Adrenal gland (tissue), 12 donors: ENCODE data around the gene OPCML. TPM values are rescaled to one million over a fixed set of nuclear protein-coding genes. Genes with fewer than 3 reads are reported as not detected.

ENCODE experiments used
- DNase-seq, 7 donors: peaks; one replicate each; pipeline ENCODE4 v3.0.0-alpha.2; 2019 to 2020
- H3K27ac ChIP-seq, 5 donors: fragments of 200-600 bp; sonication (generic) in 4 of 5; 1 replicate in 3 of 5; 2 replicates in 2 of 5; pipeline versions ENCODE4 v1.5.1 to v1.8.0; 2016 to 2020; ENCODE audit warnings: mild to moderate bottlenecking in 1 of 5
- H3K27me3 ChIP-seq: fragments of 200-600 bp; 2 replicates; pipeline ENCODE4 v1.8.0; 2021
- H3K36me3 ChIP-seq, 2 donors: fragments of 200-600 bp; replicated peaks in 1 of 2; 1 replicate in 1 of 2; 2 replicates in 1 of 2; pipeline versions ENCODE4 v1.5.1 to v1.8.0; 2018 to 2022
- H3K4me1 ChIP-seq, 2 donors: fragments of 200-600 bp; replicated peaks in 1 of 2; 1 replicate in 1 of 2; 2 replicates in 1 of 2; pipeline versions ENCODE4 v1.5.1 to v1.8.0; 2018 to 2021
- H3K4me3 ChIP-seq, 4 donors: fragments of 200-600 bp; sonication (generic) in 3 of 4; one replicate each; pipeline ENCODE4 v1.5.1; 2016 to 2018
- H3K9me3 ChIP-seq, 3 donors: fragments of 200-600 bp; sonication (generic) in 1 of 3; replicated peaks in 1 of 3; 1 replicate in 2 of 3; 2 replicates in 1 of 3; pipeline versions ENCODE4 v1.5.1 to v1.8.0; 2016 to 2021
- CTCF ChIP-seq, 6 experiments: fragments of 450-650 bp in 4 of 6; fragments of 200-600 bp in 2 of 6; sonication (generic) in 1 of 6; IDR thresholded peaks; 1 replicate in 5 of 6; 2 replicates in 1 of 6; pipeline versions ENCODE4 v1.5.1 to v1.8.0; 2016 to 2021; ENCODE audit warnings: antibody characterized with exemption in 6 of 6, mild to moderate bottlenecking in 2 of 6, moderate library complexity in 1 of 6
- POLR2A ChIP-seq, 2 donors: fragments of 450-650 bp; IDR thresholded peaks; one replicate each; pipeline ENCODE4 v1.6.1; 2017; ENCODE audit warnings: antibody characterized with exemption in 2 of 2, mild to moderate bottlenecking in 2 of 2, moderate library complexity in 1 of 2
- WGBS, 4 donors: extraction: QIAGEN DNeasy Blood & Tissue Kit in 2 of 4; methylation state at CpG; one replicate each; pipeline versions ENCODE4 v1.1.5 to v1.1.7; 2013 to 2017; 5-methylcytosine and 5-hydroxymethylcytosine counted together
- intact Hi-C, 2 donors: fragments of 100-400 bp; cut with DNase I; formaldehyde crosslinking; loops; one replicate each; pipeline versions ENCODE4 v1.14.1 to v1.15.0; 2022 to 2023
- polyA plus RNA-seq, 3 donors: library from polyadenylated mRNA; stranded (reverse); fragments of 200-250 nt in 2 of 3; fragments of 350-450 nt in 1 of 3; fragmentation: Illumina TruSeq in 1 of 3; extraction: RNeasy Lipid Tissue Mini Kit (QIAGEN cat#74804) in 1 of 3; gene quantifications; one replicate each; pipeline ENCODE4 v1.2.3, GENCODE V29; 2013 to 2014
- total RNA-seq, 9 donors: library from RNA; depleted of rRNA in 4 of 9; stranded (reverse); fragments of >200 nt in 4 of 9; fragments of 120-200 nt in 1 of 9; fragmentation: NEBNext Ultra II Directional in 1 of 9; extraction: Animal tissue kit (Norgen Biotek cat#: 25700) in 1 of 9; gene quantifications; one replicate each; pipeline versions ENCODE4 v1.1.0 to v1.2.4, GENCODE V29; 2013 to 2023
- donor health status: healthy with polysubstance abuse.
- donor health status: Bipolar disorder and iron deficiency.
- donor health status: DM: yes; HTN: yes; CAD: no.
- donor health status: DM: no; HTN: no; CAD: no.
- donor health status: DM: no; HTN: no; CAD: no.
- donor health status: DM: yes; HTN: yes; CAD: no.

The OPCML gene
- total and polyA plus RNA-seq, 12 donors, result 0.10 to 5.5 (median 0.72) TPM; not detected in 5

DNA sequence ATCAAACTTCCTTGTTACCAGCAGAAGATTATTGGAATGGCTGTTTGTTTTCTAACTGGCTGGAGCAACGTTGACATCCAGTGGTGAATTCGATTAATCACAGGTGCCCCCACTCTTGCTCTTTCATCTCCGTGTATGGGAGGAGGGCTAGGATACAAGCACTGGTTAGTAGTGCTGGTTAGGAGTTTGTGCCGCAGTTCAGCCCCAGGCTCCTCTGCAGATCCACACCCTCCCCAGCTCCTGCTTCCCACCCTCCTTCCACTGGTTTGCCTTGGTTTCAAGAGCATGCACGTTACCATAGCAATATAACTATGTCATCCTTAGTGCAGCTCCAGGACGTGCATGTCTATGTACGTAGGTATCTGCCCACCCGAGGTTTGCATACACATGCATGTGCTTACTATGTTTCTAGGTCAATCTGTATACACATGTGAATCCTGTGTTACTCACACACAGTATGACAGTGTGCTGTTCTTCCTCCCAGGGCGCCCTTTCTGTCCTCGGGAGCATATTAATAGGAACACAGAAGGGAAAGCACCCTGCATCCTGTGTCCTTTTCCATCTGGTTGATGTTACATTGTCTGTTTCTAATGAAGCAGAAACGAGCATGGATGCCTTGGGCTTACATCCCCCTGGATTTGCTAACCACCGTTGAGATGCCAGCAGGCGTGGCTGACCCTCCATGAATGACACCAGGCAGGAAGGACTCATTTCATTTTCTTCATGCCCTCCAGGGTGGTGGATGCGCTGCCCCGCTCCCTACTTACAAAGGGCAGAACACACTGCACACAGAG, 539.3 kb downstream of the OPCML start:
- H3K4me3 ChIP-seq, result no peak overlapping the region
- intact Hi-C loops, result no loop called here
- no peak overlapping the region for H3K27ac ChIP-seq
- no peaks in the 10 kb centered on the region for H3K36me3 ChIP-seq
- DNase-seq, result no peak
- WGBS, 4 donors, result 43 to 56% (median 52%) methylated on average over 14 to 15 of the region's 15 CpGs
- no peaks in the 10 kb centered on the region for H3K4me1 ChIP-seq
- no peak for TF ChIP-seq POLR2A (IDR thresholded peaks at IDR 0.05)
- no peaks in the 10 kb centered on the region for H3K27me3 ChIP-seq
- H3K9me3 ChIP-seq, result no peaks in the 10 kb centered on the region

DNA sequence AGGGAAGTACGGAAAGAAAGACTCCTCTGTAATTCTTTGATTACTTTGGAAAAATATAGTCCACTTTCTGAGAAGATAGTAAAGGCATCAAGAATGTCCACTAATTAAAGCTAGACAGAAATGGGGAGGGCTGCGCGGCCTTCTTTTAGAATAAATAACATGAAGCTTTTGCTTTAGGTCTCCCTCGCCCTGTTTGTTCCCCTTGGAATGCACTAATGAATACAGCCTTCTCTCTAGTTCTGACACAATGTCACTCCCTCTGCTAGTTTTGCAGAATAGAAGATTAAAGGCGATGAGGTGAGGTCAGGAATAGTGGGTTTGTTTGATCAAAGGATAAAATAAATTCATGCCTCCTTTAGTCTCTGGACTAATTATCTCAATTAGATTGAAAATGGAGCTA, 543.9 kb downstream of the OPCML start:
- TF ChIP-seq CTCF (IDR thresholded peaks at IDR 0.05) (no peak), POLR2A (IDR thresholded peaks at IDR 0.05) (no peak)
- H3K36me3 ChIP-seq, result no peaks in the 10 kb centered on the region
- H3K4me1 ChIP-seq, result no peaks in the 10 kb centered on the region
- H3K4me3 ChIP-seq, result no peak overlapping the region
- DNase-seq, result no peak
- intact Hi-C loops, result no loop called here
- no peaks in the 10 kb centered on the region for H3K27me3 ChIP-seq
- WGBS, 4 donors, result 80 to 86% (median 83%) methylated on average over 5 of the region's 5 CpGs
- no peak overlapping the region for H3K27ac ChIP-seq
- no peaks in the 10 kb centered on the region for H3K9me3 ChIP-seq

GRCh38 chr11:132987936-132988335, 544.4 kb downstream of the OPCML start:
- Histone ChIP-seq H3K27me3 (no peaks in the 10 kb centered on the region), H3K27ac (no peak overlapping the region), H3K4me1 (no peaks in the 10 kb centered on the region), H3K4me3 (no peak overlapping the region), H3K9me3 (no peaks in the 10 kb centered on the region), H3K36me3 (no peaks in the 10 kb centered on the region)
- intact Hi-C loops, result no loop called here
- TF ChIP-seq POLR2A (IDR thresholded peaks at IDR 0.05), result no peak
- no peak for TF ChIP-seq CTCF (IDR thresholded peaks at IDR 0.05)
- DNase-seq, result no peak
- 23 to 86% (median 48%) methylated on average over 2 of the region's 2 CpGs for WGBS, 4 donors

DNA sequence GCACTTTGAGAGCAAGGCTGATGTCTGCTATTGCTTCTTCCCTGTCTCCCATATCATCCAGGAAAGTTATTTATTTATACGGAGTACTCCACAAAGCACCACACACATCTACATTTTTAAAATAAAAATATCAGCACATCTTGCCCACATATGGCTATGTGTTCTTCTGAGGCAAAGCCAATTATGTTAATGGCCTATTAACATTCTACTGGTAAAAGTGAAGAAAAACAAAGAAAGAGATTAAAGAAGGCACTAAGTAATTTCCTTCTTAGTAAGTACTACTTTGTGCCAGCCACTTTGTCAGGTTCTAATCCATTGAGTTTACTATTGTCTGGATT, 548.7 kb downstream of the OPCML start:
- TF ChIP-seq CTCF (IDR thresholded peaks at IDR 0.05), result no peak
- no peak for TF ChIP-seq POLR2A (IDR thresholded peaks at IDR 0.05)
- 55 to 86% (median 74%) methylated on average over 1 of the region's 1 CpG for WGBS, 4 donors

More for the DNA sequence above, 548.7 kb downstream of the OPCML start:
- no peaks in the 10 kb centered on the region for H3K27me3 ChIP-seq
- no peak for DNase-seq
- H3K27ac ChIP-seq, result no peak overlapping the region
- intact Hi-C loops, result no loop called here
- no peaks in the 10 kb centered on the region for H3K9me3 ChIP-seq
- no peaks in the 10 kb centered on the region for H3K36me3 ChIP-seq
- no peak overlapping the region for H3K4me3 ChIP-seq
- no peaks in the 10 kb centered on the region for H3K4me1 ChIP-seq
